Measurements from ENCODE around the gene SLIT3.

DNA sequence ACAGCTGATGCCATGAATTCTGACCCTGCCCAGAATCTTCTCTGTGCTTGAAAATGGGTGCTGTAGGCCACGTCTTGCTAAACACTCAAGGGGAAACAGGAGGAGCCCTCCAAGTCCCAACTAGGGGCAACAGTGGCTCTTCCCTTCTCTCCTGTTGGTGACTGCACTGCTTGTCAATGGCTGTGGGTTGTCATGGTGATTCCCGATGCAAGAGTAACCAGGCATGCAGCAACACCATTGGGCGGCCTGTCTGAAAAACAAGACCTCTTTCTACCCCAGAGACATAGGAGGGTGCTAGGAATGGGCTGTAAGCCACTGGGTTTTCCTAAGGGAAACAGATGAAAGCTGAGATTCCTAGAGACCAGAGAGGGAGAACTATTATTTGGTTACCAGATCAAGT, 520.1 kb downstream of the SLIT3 start:
- no peak for TF ChIP-seq FOXM1 (IDR thresholded peaks at IDR 0.05; ENCODE audit: borderline replicate concordance)
- TF ChIP-seq L3MBTL2 (conservative IDR thresholded peaks at IDR 0.05) = no peak
- no peak for TF ChIP-seq SP1 (IDR thresholded peaks at IDR 0.05)
- TF ChIP-seq BHLHE40 (IDR thresholded peaks at IDR 0.05; ENCODE audit: borderline replicate concordance) = no peak
- no peak for TF ChIP-seq FOXA1 (IDR thresholded peaks at IDR 0.05)
